Loucy (cell line): Measurements from ENCODE around the gene VCL.

ENCODE experiments used
- H2AFZ ChIP-seq: fragments of 200-600 bp; sonication (generic); 2 replicates; pipeline ENCODE4 v1.6.0; 2016; ENCODE audit warnings: antibody characterized with exemption, mild to moderate bottlenecking, low read length, moderate library complexity
- H3F3A ChIP-seq: fragments of 200-600 bp; 2 replicates; pipeline ENCODE4 v1.6.0; 2016; ENCODE audit warnings: antibody characterized with exemption, low read depth, mild to moderate bottlenecking
- H3K27me3 ChIP-seq: fragments of 200-600 bp; sonication (generic); 2 replicates; pipeline ENCODE4 v1.6.1; 2014; ENCODE audit warnings: low read length, mild to moderate bottlenecking; ENCODE audit not compliant: insufficient read depth, poor library complexity, severe bottlenecking
- H3K36me3 ChIP-seq: fragments of 200-600 bp; sonication (generic); 2 replicates; pipeline ENCODE4 v1.6.1; 2016; ENCODE audit warnings: low read length; ENCODE audit not compliant: insufficient read depth
- H3K4me1 ChIP-seq: fragments of 200-600 bp; sonication (generic); 2 replicates; pipeline ENCODE4 v1.5.1; 2014; ENCODE audit warnings: low read length, mild to moderate bottlenecking; ENCODE audit not compliant: insufficient read depth, poor library complexity, severe bottlenecking
- H3K4me2 ChIP-seq: fragments of 200-600 bp; sonication (generic); 2 replicates; pipeline ENCODE4 v1.6.0; 2014; ENCODE audit warnings: antibody characterized with exemption, low read length, low read depth, mild to moderate bottlenecking; ENCODE audit not compliant: poor library complexity, severe bottlenecking
- H3K4me3 ChIP-seq: fragments of 200-600 bp; sonication (generic); 2 replicates; pipeline ENCODE4 v1.5.1; 2014; ENCODE audit warnings: low read length, mild to moderate bottlenecking, mixed read lengths; ENCODE audit not compliant: poor library complexity, severe bottlenecking
- H3K79me2 ChIP-seq: fragments of 200-600 bp; sonication (generic); 2 replicates; pipeline ENCODE4 v1.6.1; 2014; ENCODE audit warnings: low read length; ENCODE audit not compliant: insufficient read depth
- H3K9ac ChIP-seq: fragments of 200-600 bp; sonication (generic); 2 replicates; pipeline ENCODE4 v1.6.0; 2014; ENCODE audit warnings: mild to moderate bottlenecking, low read depth, low read length, moderate library complexity; ENCODE audit not compliant: poor library complexity, severe bottlenecking
- H3K9me2 ChIP-seq: fragments of 200-600 bp; sonication (generic); replicated peaks from 2 replicates; pipeline ENCODE4 v1.6.1; 2016; ENCODE audit warnings: low read depth, low read length, mixed read lengths
- H3K9me3 ChIP-seq: fragments of 200-600 bp; sonication (generic); 2 replicates; pipeline ENCODE4 v1.6.1; 2014; ENCODE audit warnings: mild to moderate bottlenecking, antibody characterized with exemption, low read length, low read depth; ENCODE audit not compliant: insufficient read depth
- H4K20me1 ChIP-seq: fragments of 200-600 bp; sonication (generic); 2 replicates; pipeline ENCODE4 v1.6.0; 2014; ENCODE audit warnings: antibody characterized with exemption, low read length, mild to moderate bottlenecking; ENCODE audit not compliant: insufficient read depth, poor library complexity, severe bottlenecking
- EZH2phosphoT487 ChIP-seq: fragments of 200-600 bp; IDR thresholded peaks from 2 replicates; pipeline ENCODE4 v1.6.1; 2018; ENCODE audit warnings: antibody characterized with exemption, mild to moderate bottlenecking, moderate library complexity, borderline replicate concordance
- TF ChIP-seq, protein P1 (sequence below): fragments of 200-600 bp; sonication (generic); conservative IDR thresholded peaks from 2 replicates; pipeline ENCODE4 v1.5.1; 2014; ENCODE audit warnings: mild to moderate bottlenecking, antibody characterized with exemption, low read length

Gene VCL

DNA sequence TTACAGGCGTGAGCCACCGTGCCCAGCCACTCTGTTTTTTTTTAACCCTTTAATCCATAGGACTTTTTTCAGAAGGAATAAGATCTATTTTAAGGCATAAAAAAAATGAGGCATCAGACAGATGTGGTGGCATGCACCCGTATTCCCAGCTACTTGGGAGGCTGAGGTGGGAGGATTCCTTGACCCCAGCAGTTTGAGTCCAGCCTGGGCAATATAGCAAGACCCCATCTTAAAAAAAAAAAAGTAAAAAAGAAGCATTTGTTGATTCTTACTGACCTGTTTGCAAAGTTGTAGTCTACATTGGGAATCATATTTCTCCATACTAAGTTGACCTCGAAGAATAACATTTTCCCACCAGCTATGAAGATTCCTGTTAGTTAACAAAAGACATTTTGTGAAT lies 38.6 kb downstream of the VCL start:
- no peaks in the 10 kb centered on the region for H3K79me2 ChIP-seq

DNA sequence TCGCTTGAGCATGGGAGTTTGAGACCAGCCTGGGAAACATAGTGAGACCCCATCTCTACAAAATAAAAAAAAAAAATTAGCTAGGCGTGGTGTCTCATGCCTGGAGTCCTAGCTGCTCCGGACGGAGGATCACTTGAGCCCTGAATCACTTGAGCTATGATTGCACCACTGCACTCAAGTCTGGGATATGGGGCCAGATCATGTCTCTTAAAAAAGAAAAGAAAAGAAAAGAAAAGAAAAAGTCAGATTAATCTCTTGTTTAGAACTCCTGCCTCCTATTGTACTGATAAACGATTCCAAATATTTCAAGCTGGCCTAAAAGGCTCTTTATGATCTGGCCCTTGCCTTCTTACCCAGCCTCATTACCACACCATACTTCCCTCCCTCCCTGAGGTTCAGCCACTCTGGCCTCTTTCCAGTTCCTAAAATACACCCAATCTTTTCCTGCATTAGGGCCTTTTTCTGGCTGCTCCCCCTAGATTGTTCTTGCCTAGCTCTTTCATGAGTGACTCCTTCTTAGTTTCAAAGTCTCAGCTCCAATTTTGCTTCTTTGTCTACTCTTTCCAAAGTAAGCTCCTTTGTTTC lies 41.7 kb downstream of the VCL start:
- Histone ChIP-seq H3K79me2 (no peaks in the 10 kb centered on the region), H3K9ac (no peak overlapping the region), H2AFZ (no peak overlapping the region), H4K20me1 (no peaks in the 10 kb centered on the region), H3K9me2 (no peaks in the 10 kb centered on the region), H3K4me2 (no peak overlapping the region), H3K4me3 (no peak overlapping the region), H3K4me1 (peaks cover 8% of the 10 kb centered on the region), H3K36me3 (peaks cover 6% of the 10 kb centered on the region), H3F3A (no peaks in the 10 kb centered on the region), H3K27me3 (no peaks in the 10 kb centered on the region), H3K9me3 (no peaks in the 10 kb centered on the region)
- TF ChIP-seq, protein P1, sequence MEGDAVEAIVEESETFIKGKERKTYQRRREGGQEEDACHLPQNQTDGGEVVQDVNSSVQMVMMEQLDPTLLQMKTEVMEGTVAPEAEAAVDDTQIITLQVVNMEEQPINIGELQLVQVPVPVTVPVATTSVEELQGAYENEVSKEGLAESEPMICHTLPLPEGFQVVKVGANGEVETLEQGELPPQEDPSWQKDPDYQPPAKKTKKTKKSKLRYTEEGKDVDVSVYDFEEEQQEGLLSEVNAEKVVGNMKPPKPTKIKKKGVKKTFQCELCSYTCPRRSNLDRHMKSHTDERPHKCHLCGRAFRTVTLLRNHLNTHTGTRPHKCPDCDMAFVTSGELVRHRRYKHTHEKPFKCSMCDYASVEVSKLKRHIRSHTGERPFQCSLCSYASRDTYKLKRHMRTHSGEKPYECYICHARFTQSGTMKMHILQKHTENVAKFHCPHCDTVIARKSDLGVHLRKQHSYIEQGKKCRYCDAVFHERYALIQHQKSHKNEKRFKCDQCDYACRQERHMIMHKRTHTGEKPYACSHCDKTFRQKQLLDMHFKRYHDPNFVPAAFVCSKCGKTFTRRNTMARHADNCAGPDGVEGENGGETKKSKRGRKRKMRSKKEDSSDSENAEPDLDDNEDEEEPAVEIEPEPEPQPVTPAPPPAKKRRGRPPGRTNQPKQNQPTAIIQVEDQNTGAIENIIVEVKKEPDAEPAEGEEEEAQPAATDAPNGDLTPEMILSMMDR, result no peak
- no peak for TF ChIP-seq EZH2phosphoT487

More for the DNA sequence above, 38.6 kb downstream of the VCL start:
- Histone ChIP-seq H2AFZ (no peak overlapping the region), H3K9me3 (no peaks in the 10 kb centered on the region), H3F3A (no peaks in the 10 kb centered on the region), H3K4me1 (peaks cover 17% of the 10 kb centered on the region), H3K4me3 (no peak overlapping the region), H3K4me2 (no peak overlapping the region), H4K20me1 (no peaks in the 10 kb centered on the region), H3K9ac (no peak overlapping the region), H3K27me3 (no peaks in the 10 kb centered on the region), H3K9me2 (no peaks in the 10 kb centered on the region), H3K36me3 (no peaks in the 10 kb centered on the region)
- TF ChIP-seq EZH2phosphoT487, result no peak
- TF ChIP-seq, protein P1, result no peak

DNA sequence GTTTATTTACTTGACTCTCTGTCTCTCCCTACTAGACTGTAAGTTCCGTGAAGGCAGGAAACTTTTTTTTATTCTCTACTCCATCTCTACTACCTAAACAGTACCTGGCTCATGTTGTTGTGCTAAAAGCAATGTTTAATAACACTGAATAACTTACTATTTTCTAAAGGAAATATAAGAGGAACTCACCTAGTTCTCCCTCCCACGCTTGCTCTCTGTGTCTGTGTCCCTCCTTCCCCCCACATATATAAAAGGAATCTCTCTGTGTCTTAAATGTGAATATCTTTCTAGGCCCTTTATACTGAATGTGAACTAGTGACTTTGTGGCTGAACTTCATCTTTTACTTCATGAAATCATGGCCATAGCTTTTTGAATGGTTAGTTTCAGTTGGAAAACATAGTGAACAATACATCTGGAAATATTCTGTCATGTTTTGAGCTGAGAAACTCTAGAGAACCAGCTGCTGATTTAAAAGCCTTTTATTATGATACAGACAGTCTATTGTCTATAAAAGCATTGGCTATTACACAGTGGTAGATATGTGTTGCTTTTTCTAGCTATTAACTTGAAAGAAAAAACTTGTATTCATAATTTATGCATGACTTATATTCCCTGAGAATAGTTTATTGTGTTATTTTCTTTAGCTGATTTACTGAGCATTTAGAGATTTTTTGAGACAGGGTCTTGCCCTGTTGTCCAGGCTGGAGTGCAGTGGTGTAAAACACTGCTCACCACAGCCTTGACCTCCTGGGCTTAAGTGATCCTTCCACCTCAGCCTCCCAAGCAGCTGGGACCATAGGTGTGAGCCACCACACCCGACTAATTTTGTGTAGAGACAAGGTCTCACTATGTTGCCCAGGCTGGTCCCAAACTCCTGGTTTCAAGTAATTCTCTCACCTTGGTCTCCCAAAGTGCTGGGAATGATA lies 42.5 kb downstream of the VCL start:
- no peak overlapping the region for H3K9ac ChIP-seq
- H3K4me2 ChIP-seq, result no peak overlapping the region
- TF ChIP-seq, protein P1, result no peak
- TF ChIP-seq EZH2phosphoT487, result no peak
- no peaks in the 10 kb centered on the region for H3K27me3 ChIP-seq
- H3K79me2 ChIP-seq, result no peaks in the 10 kb centered on the region
- H4K20me1 ChIP-seq, result no peaks in the 10 kb centered on the region
- H3K4me3 ChIP-seq, result no peak overlapping the region
- no peaks in the 10 kb centered on the region for H3K9me3 ChIP-seq
- peaks cover 8% of the 10 kb centered on the region for H3K36me3 ChIP-seq
- no peak overlapping the region for H2AFZ ChIP-seq
- no peaks in the 10 kb centered on the region for H3F3A ChIP-seq
- H3K9me2 ChIP-seq, result no peaks in the 10 kb centered on the region
- H3K4me1 ChIP-seq, result peaks cover 8% of the 10 kb centered on the region
